K562 (cell line): Measurements from ENCODE around the gene HOXA7. TPM values are rescaled to one million over a fixed set of nuclear protein-coding genes. Genes with fewer than 3 reads are reported as not detected.

Experiments
- ATAC-seq: fragments of 200-7000 bp; cut with Tn5 transposase; 3 replicates; pipeline ENCODE4 v1.9.1; 2020; ENCODE audit warnings: moderate library complexity
- BruUV-seq: library from RNA; stranded (reverse); fragments of 400-500 nt; replicated peaks from 2 replicates; lab custom pipeline; 2021; lab: Mats Ljungman, UMichigan
- CTCF ChIA-PET: fragments of 300-600 bp; formaldehyde crosslinking; extraction: SDS; loops from one replicate; lab custom pipeline; 2021; ENCODE audit warnings: low intra/inter-chr PET ratio; lab: Yijun Ruan, JAX
- POLR2A ChIA-PET: fragments of 300-600, 350-650 bp; sonication (Branson Sonifier 250); formaldehyde crosslinking; extraction: SDS; loops from one replicate; lab custom pipeline; 2021; ENCODE audit warnings: antibody characterized with exemption, inconsistent platforms; lab: Yijun Ruan, JAX
- DNase-seq, 4 experiments: peaks; one replicate each; pipeline versions ENCODE4 v3.0.0 to v3.0.0-alpha.2; 2011 to 2018; ENCODE audit warnings: low spot score in 3 of 4, mixed read lengths in 3 of 4; ENCODE audit errors: extremely low read depth in 1 of 4
- FAIRE-seq: peaks from 2 replicates; lab custom pipeline; 2011; peaks lifted over from hg19 to GRCh38; lab: Jason Lieb, UNC
- H2AFZ ChIP-seq: 2 replicates; pipeline ENCODE4 v1.6.0; 2011; ENCODE audit warnings: low read depth, low read length, control low read depth, inconsistent platforms
- H3K27ac ChIP-seq: fragments of 200-600 bp; 3 replicates; pipeline ENCODE4 v1.8.0; 2011; ENCODE audit warnings: low read depth, mild to moderate bottlenecking, control low read depth, inconsistent platforms, low read length, moderate library complexity, mixed read lengths; ENCODE audit errors: extremely low read depth
- H3K27me3 ChIP-seq, 2 experiments: fragments of 300-600 bp in 1 of 2; 2 replicates in 1 of 2; 3 replicates in 1 of 2; pipeline versions ENCODE4 v1.6.0 to v1.8.0; 2011; ENCODE audit warnings: inconsistent platforms in 2 of 2, low read length in 2 of 2, mild to moderate bottlenecking in 1 of 2, mixed read lengths in 1 of 2, moderate library complexity in 1 of 2; ENCODE audit not compliant: control insufficient read depth in 2 of 2, insufficient read depth in 2 of 2
- H3K36me3 ChIP-seq: fragments of 300-600 bp; 3 replicates; pipeline ENCODE4 v1.8.0; 2011; ENCODE audit warnings: mild to moderate bottlenecking, low read length, inconsistent platforms; ENCODE audit not compliant: control insufficient read depth, insufficient read depth
- H3K4me1 ChIP-seq, 2 experiments: fragments of 200-600 bp in 1 of 2; replicated peaks in 1 of 2; 2 replicates in 1 of 2; 3 replicates in 1 of 2; pipeline versions ENCODE4 v1.5.1 to v1.8.0; 2011; ENCODE audit warnings: inconsistent platforms in 2 of 2, low read length in 2 of 2, mild to moderate bottlenecking in 1 of 2, mixed read lengths in 1 of 2, moderate library complexity in 1 of 2; ENCODE audit not compliant: control insufficient read depth in 2 of 2, insufficient read depth in 2 of 2
- H3K4me2 ChIP-seq: 2 replicates; pipeline ENCODE4 v1.6.1; 2011; ENCODE audit warnings: low read length, control low read depth, inconsistent platforms, mixed read lengths; ENCODE audit not compliant: insufficient read depth
- H3K4me3 ChIP-seq: fragments of 200-600 bp; sonication (generic), shearing (Covaris generic); 2 replicates; pipeline ENCODE4 v1.5.1; 2016; ENCODE audit warnings: control low read depth, inconsistent platforms
- H3K79me2 ChIP-seq: fragments of 200-600 bp; 3 replicates; pipeline ENCODE4 v1.8.0; 2011; ENCODE audit warnings: low read length, inconsistent platforms; ENCODE audit not compliant: control insufficient read depth, insufficient read depth
- H3K9ac ChIP-seq, 2 experiments: 2 replicates each; pipeline versions ENCODE4 v1.6.0 to v1.6.1; 2011; ENCODE audit warnings: low read depth in 2 of 2, low read length in 2 of 2, control low read depth in 1 of 2, inconsistent platforms in 1 of 2, mild to moderate bottlenecking in 1 of 2, mixed read lengths in 1 of 2; ENCODE audit not compliant: insufficient read depth in 1 of 2
- H3K9me1 ChIP-seq: one replicate; pipeline ENCODE4 v1.6.0; 2011; ENCODE audit warnings: inconsistent platforms, mild to moderate bottlenecking, low read length, moderate library complexity; ENCODE audit not compliant: control insufficient read depth, insufficient read depth
- H3K9me3 ChIP-seq: replicated peaks from 2 replicates; pipeline ENCODE4 v1.5.1; 2011; ENCODE audit warnings: low read depth, low read length, inconsistent platforms; ENCODE audit not compliant: control insufficient read depth, insufficient read depth
- H4K20me1 ChIP-seq: replicated peaks from 2 replicates; pipeline ENCODE4 v1.6.1; 2011; ENCODE audit warnings: low read length, inconsistent platforms, mixed read lengths; ENCODE audit not compliant: control insufficient read depth, insufficient read depth
- CTBP1 ChIP-seq: fragments of 450-650 bp; IDR thresholded peaks from 2 replicates; pipeline ENCODE4 v1.6.1; 2016; ENCODE audit warnings: borderline replicate concordance
- RUNX1 ChIP-seq: sonication (generic); IDR thresholded peaks from 2 replicates; pipeline ENCODE4 v1.6.1; 2016; ENCODE audit warnings: antibody characterized with exemption, low read depth
- WGBS: fragments of 100-300 bp; shearing (Covaris generic); methylation state at CpG from one replicate; pipeline ENCODE4 v1.1.6; 2016; ENCODE audit warnings: low coverage, mixed read lengths; ENCODE audit not compliant: insufficient coverage; ENCODE audit errors: missing lambda C conversion rate; 5-methylcytosine and 5-hydroxymethylcytosine counted together
- in situ Hi-C: fragments of 300-500 bp; cut with MboI; formaldehyde crosslinking; loops from 4 replicates; pipeline ENCODE4 v1.15.0; 2018; ENCODE audit warnings: inconsistent platforms, mixed read lengths
- intact Hi-C: fragments of 100-400 bp; cut with micrococcal nuclease; formaldehyde crosslinking; loops from 2 replicates; pipeline ENCODE4 v1.14.2; 2022
- polyA plus RNA-seq, 8 experiments: library from polyadenylated mRNA; depleted of rRNA in 4 of 8; stranded (reverse) in 5 of 8; unstranded in 3 of 8; fragments of >200 nt; fragmentation: Nextera tagmentation in 2 of 8; fragmentation: Illumina TruSeq in 1 of 8; extraction: Ambion mirVana in 2 of 8; extraction: Trizol in 1 of 8; gene quantifications; 2 replicates each; pipeline versions ENCODE4 v1.2.1 to v1.2.3, GENCODE V29; 2011 to 2014; ENCODE audit warnings: inconsistent platforms in 1 of 8, missing spikeins in 1 of 8
- total RNA-seq, 7 experiments: library from RNA; depleted of rRNA in 6 of 7; stranded (reverse); fragments of >200 nt in 6 of 7; fragmentation: Illumina TruSeq in 2 of 7; extraction: Trizol in 2 of 7; gene quantifications; 2 replicates each; pipeline versions ENCODE4 v1.2.1 to v1.2.3, GENCODE V29; 2011 to 2021; ENCODE audit warnings: low replicate concordance in 1 of 7
- TF ChIP-seq, protein P1 (sequence below): fragments of 450-650 bp; formaldehyde crosslinking; IDR thresholded peaks from 2 replicates; pipeline ENCODE4 v1.4.0; 2020; ENCODE audit warnings: mild to moderate bottlenecking, moderate library complexity
- TF ChIP-seq, protein P2 (sequence below): fragments of 250-450 bp; sonication (Bioruptor Pico); IDR thresholded peaks from 2 replicates; pipeline ENCODE4 v1.4.0; 2020; ENCODE audit warnings: mild to moderate bottlenecking, moderate library complexity

The HOXA7 gene
- total and polyA plus RNA-seq, 9 of the 15 experiments (the other 6 are each of a cell fraction or from before 2014, with no cell fraction given): not detected

- DNase-seq (no peak), ATAC-seq (no peak), FAIRE-seq (no peak)
- no peak for TF ChIP-seq RUNX1
- no peak for TF ChIP-seq CTBP1
- TF ChIP-seq, protein P1, sequence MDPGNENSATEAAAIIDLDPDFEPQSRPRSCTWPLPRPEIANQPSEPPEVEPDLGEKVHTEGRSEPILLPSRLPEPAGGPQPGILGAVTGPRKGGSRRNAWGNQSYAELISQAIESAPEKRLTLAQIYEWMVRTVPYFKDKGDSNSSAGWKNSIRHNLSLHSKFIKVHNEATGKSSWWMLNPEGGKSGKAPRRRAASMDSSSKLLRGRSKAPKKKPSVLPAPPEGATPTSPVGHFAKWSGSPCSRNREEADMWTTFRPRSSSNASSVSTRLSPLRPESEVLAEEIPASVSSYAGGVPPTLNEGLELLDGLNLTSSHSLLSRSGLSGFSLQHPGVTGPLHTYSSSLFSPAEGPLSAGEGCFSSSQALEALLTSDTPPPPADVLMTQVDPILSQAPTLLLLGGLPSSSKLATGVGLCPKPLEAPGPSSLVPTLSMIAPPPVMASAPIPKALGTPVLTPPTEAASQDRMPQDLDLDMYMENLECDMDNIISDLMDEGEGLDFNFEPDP (CRISPR knock-in tag): no peak
- TF ChIP-seq, protein P2, sequence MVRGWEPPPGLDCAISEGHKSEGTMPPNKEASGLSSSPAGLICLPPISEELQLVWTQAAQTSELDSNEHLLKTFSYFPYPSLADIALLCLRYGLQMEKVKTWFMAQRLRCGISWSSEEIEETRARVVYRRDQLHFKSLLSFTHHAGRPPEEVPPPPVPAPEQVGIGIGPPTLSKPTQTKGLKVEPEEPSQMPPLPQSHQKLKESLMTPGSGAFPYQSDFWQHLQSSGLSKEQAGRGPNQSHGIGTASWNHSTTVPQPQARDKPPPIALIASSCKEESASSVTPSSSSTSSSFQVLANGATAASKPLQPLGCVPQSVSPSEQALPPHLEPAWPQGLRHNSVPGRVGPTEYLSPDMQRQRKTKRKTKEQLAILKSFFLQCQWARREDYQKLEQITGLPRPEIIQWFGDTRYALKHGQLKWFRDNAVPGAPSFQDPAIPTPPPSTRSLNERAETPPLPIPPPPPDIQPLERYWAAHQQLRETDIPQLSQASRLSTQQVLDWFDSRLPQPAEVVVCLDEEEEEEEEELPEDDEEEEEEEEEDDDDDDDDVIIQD (CRISPR knock-in tag): no peak
- in situ Hi-C loops: loop anchor here (5.0 kb wide), 1 partner anchor 49 kb away; no protein-coding TSS in a partner anchor
- H3K79me2 ChIP-seq: no peaks in the 10 kb centered on the region
- H3K4me2 ChIP-seq: no peak overlapping the region
- ChIA-PET POLR2A (interaction anchor here (0.6 kb wide), 1 partner anchor 21 kb away, joined by 3 read pairs; no protein-coding TSS in a partner anchor), CTCF (interaction anchor here (0.7 kb wide), 1 partner anchor 35 kb away, joined by 3 read pairs; no protein-coding TSS in a partner anchor)
- peaks cover 21 to 54% of the 10 kb centered on the region in 2 experiments; a peak in 4 of 5 replicates for H3K27me3 ChIP-seq
- intact Hi-C loops: no loop called here
- H3K4me3 ChIP-seq: no peak overlapping the region
- BruUV-seq: no TSS peak
- 1% methylated on average over 5 of the region's 5 CpGs for WGBS
- H4K20me1 ChIP-seq: no peaks in the 10 kb centered on the region; the same call in none of the 2 replicates
- no peaks in the 10 kb centered on the region for H3K9me1 ChIP-seq
- no peaks in the 10 kb centered on the region for H3K4me1 ChIP-seq
- H3K36me3 ChIP-seq: no peaks in the 10 kb centered on the region
- H3K9ac ChIP-seq: no peak overlapping the region
- no peak overlapping the region for H3K27ac ChIP-seq
- no peak overlapping the region for H2AFZ ChIP-seq
- H3K9me3 ChIP-seq: no peaks in the 10 kb centered on the region
Measured at GRCh38 chr7:27125986-27126394, 30.5 kb downstream of the HOXA7 start.
